Stimulated activated CD4-positive, alpha-beta T cell treated with anti-CD3 and anti-CD28 coated beads, Interleukin-4, amount 100 ng/mL, for 24 hours (primary cell): ENCODE measurements around the gene C14orf119.

Experiments
- DNase-seq: peaks from one replicate; pipeline ENCODE4 v3.0.0-alpha.2; 2020

The C14orf119 gene

DNA sequence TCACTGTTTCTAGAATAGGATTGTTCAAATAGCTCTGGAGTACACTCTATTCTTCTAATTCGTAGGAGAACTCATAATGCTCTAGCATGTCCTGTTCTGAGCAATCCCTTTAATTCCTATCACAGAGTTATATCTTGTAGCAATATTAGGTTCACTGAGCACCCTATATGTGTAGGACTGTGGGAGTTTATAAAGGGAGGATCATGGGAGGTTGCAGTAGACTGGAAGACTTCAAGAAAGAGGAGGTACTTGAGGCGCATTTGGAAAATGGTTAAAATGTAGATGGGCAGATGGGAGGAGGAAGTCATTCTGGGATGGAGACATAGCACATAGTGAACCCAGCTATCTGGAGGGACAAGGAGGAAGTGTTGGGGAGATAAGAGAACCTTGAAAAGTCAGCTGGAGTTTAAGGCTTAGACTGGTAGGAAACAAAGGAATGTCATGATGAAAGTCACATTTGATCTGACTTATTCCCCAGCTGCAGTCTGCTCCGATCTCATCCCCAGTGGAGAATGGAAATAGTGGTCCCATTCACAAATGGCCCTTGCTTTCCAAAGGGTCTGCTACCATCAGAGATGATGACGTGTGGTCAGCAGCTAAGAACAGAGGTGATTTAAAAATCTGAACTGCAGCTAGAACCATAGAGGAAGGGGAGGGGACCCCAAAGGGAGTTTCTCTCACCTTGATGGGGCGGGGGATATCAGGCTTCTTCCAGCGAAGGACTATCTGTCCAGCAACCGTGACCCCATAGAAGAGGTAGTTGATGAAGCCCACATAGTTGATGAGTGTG is 33.9 kb downstream of the C14orf119 start:
- no peak for DNase-seq

DNA sequence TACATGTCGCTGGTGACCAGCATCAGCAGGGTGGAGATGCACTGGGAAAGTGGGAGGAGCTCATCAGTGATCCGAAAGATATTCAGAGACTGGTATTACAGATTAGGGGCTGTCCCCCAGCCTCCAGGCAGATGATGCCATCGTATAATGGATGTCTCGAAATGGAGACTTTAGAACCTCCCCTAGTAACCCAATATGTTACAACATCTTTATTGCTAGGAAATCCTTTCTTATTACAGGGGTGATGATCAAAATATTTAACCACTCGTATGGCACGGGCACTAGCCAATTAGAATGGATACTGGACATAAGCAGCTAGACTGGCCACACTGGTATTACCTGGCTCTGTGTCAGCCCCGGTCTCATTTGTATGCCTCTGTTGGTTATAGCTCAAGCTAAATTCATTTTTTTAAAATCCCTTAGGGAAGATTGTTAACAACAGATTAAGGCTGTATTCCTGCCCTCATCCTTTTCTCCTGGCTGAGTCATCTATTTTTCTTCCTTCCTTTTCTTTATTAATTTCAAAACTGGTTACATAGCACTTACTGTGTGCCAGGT is 34.5 kb downstream of the C14orf119 start:
- DNase-seq, result no peak

GRCh38 chr14:23130871-23131270 is 35.6 kb downstream of the C14orf119 start:
- DNase-seq, result no peak

- no peak for DNase-seq
Measured at GRCh38 chr14:23131482-23131881, 36.2 kb downstream of the C14orf119 start.

- DNase-seq, result no peak
Measured at GRCh38 chr14:23132970-23133369, 37.7 kb downstream of the C14orf119 start.

DNA sequence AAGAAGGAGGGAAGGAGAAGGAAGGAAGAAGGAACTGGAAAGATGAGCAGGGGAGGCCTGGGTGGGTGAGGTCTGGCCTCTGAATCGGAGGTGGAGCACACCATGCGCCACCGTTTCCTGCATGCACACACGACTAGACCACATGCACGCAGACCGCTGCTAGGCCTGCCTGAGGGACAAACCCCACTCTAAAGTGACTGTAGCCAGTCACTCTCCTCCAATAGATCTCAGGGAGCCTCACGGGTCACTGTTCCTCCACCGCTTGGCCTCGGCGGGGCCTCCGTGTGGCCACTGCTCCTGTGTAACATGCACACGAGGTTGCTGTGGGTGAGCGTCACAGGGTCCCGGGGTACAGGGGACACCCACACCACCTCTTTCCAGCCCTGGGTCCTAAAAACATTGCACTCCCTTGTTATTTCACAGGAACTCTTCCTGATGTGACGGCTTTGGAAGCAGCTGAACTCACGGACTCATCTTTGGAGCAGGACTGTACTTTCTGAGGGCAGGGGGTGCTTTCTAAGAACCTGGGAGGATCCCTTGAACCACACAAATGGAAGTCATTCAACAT is 41.3 kb downstream of the C14orf119 start:
- no peak for DNase-seq

DNA sequence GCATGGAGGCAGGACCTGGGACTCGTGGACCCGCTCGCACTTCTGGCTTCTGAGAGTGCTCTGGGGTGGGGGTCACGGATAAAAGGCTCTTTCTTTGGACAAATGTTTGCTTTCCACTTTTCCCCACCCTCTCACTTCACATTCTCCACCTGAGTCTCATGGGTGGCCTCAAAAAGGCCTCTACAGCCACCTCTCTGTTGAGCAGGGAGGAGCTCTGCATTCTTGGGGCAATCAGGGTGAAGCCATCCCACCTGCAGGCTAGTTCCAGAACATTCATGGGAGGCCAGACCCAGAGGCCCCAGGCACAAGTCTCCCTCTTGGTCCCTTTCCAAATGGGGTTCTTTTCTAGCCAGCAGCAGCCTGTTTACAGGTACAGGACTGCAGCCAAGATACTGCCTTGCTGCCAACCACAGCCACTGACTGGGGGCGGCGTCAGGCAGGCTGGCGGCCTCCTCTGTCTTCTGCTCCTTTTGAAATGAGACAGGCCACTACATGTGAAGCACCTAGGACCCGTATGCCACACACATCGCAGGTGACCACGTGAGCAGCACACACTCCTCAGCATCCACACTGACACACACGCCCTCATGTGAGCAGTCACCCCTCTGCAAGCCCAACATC is 42.0 kb downstream of the C14orf119 start:
- DNase-seq, result no peak

DNA sequence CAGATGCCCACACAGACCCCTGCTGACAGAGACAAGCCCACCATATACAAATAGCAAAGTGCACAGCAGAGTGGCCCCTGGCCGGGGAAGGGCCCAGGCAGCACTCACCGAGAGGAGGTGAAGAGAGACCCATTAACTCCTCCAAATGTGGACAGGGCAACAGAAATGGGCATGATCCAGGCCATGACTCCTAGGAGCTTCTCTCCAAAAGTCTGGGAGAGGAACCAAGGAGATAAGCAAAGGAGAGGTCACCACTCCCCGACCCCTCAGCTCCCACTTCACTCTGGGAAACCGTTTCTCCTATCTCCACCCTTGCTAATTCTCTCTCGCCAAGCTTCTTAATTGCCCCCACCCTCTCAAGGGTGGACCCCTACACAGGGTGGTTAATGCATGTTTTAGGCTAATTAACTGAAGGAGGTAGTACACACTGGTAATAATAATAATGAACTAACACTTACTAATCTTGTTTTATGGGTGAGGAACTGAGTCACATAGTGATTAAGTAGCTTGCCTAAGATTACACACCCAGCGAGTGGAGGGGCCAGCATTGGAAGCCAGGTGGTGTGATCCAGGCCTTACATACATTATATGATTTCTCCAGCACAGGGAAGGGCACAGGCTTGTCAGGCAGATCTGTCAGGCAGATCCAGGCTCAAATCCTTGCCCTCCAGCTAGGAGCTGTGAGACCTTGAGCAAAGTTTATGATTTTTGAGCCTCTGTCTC is 42.7 kb downstream of the C14orf119 start:
- DNase-seq, result no peak

DNA sequence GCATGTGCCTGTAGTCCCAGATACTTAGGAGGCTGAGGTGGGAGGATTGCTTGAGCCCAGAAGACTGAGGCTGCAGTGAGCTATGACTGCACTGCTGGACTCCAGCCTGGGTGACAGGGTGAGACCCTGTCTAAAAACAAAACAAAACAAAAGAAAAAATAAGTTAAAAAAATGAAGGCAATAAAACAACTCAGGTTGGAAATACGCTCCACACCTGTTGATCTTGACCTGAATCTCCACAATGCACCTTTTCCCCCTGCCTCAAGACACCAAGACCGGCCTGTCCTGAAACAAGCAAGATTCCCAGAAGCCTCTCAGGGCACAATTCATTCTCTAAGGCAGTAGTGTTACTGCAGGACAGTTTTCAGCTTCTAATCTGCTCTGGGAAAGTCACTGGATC is 44.6 kb downstream of the C14orf119 start:
- DNase-seq, result no peak

GRCh38 chr14:23140371-23140770 is 45.1 kb downstream of the C14orf119 start:
- DNase-seq, result no peak

DNA sequence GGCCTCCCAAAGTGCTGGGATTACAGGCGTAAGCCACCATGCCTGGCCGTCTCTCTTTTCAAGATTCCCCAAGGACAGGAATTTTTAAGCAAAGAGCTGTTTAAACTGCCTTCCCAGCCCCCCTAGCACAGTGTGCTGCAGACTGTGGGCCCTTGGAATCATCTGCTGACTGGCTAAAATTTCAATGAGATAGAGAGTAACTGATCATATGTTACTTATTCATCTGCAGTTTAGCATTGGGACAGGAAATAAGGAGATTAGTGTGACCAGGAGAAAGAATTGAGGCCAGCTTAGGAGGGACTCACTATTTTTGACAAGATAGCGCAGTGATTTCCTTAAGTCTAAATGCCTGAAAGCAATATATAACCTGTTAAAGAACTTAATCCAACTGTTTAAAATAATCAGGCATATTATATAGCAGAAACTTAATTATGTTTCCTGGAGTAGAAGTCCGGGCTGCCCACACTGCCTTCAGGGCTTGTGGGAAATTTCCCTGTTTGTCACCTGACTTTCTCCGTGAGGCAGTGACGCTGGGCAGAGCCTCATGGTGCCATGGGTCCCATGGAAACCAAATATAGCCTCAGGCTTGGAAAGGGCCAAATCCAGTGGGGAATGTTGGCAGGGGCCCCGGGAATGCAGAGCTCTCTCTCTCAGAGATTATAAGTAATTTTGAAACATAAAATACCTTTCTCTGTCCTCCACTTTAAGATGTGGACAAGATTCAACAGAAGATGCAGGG is 46.6 kb downstream of the C14orf119 start:
- DNase-seq, result no peak

- no peak for DNase-seq
Measured at GRCh38 chr14:23142826-23143225, 47.5 kb downstream of the C14orf119 start.

GRCh38 chr14:23143911-23144310 is 48.6 kb downstream of the C14orf119 start:
- DNase-seq, result no peak

- DNase-seq, result no peak
Measured at GRCh38 chr14:23145794-23146350, 50.6 kb downstream of the C14orf119 start.

- DNase-seq, result no peak
Measured at GRCh38 chr14:23146351-23146910, 51.1 kb downstream of the C14orf119 start.

GRCh38 chr14:23146980-23147379 is 51.7 kb downstream of the C14orf119 start:
- no peak for DNase-seq

GRCh38 chr14:23147676-23148075 is 52.4 kb downstream of the C14orf119 start:
- no peak for DNase-seq

GRCh38 chr14:23148591-23149249 is 53.4 kb downstream of the C14orf119 start:
- no peak for DNase-seq

GRCh38 chr14:23149745-23150144 is 54.4 kb downstream of the C14orf119 start:
- no peak for DNase-seq
